Keratinocyte (primary cell): ENCODE measurements around the gene CD37. TPM values are rescaled to one million over a fixed set of nuclear protein-coding genes. Genes with fewer than 3 reads are reported as not detected.

Experiments
- DNase-seq: peaks from one replicate; pipeline ENCODE4 v3.0.0-alpha.2; 2011; ENCODE audit warnings: low read depth, missing footprints, low spot score
- FAIRE-seq: peaks from 2 replicates; lab custom pipeline; 2011; peaks lifted over from hg19 to GRCh38; lab: Jason Lieb, UNC
- H2AFZ ChIP-seq: 2 replicates; pipeline ENCODE4 v1.6.0; 2012; ENCODE audit warnings: low read length, control low read depth, inconsistent platforms; ENCODE audit not compliant: control insufficient read depth
- H3K27ac ChIP-seq: 2 replicates; pipeline ENCODE4 v1.5.1; 2011; ENCODE audit warnings: low read length; ENCODE audit not compliant: control insufficient read depth, insufficient read depth
- H3K27me3 ChIP-seq: 3 replicates; pipeline ENCODE4 v1.6.0; 2011; ENCODE audit warnings: low read length; ENCODE audit not compliant: control insufficient read depth, insufficient read depth; ENCODE audit errors: extremely low read depth
- H3K36me3 ChIP-seq, 2 experiments: 2 replicates in 1 of 2; 3 replicates in 1 of 2; pipeline ENCODE4 v1.5.1; 2011; ENCODE audit warnings: low read length in 2 of 2, mild to moderate bottlenecking in 1 of 2; ENCODE audit not compliant: control insufficient read depth in 2 of 2, insufficient read depth in 2 of 2; ENCODE audit errors: extremely low read depth in 1 of 2
- H3K4me1 ChIP-seq: 3 replicates; pipeline ENCODE4 v1.5.1; 2011; ENCODE audit warnings: low read length; ENCODE audit not compliant: control insufficient read depth, insufficient read depth; ENCODE audit errors: extremely low read depth
- H3K4me2 ChIP-seq: 3 replicates; pipeline ENCODE4 v1.6.0; 2011; ENCODE audit warnings: low read depth, low read length; ENCODE audit not compliant: control insufficient read depth, insufficient read depth; ENCODE audit errors: extremely low read depth
- H3K4me3 ChIP-seq, 3 experiments: fragments of 200-600 bp in 1 of 3; sonication (generic) in 1 of 3; 2 replicates in 2 of 3; 3 replicates in 1 of 3; pipeline ENCODE4 v1.5.1; 2011 to 2016; ENCODE audit warnings: low read length in 3 of 3, mild to moderate bottlenecking in 3 of 3, control low read depth in 2 of 3, inconsistent platforms in 1 of 3, low read depth in 1 of 3, mixed read lengths in 1 of 3, mixed run types in 1 of 3, moderate library complexity in 1 of 3; ENCODE audit not compliant: control insufficient read depth in 2 of 3, insufficient read depth in 2 of 3; ENCODE audit errors: extremely low read depth in 1 of 3
- H3K79me2 ChIP-seq: 2 replicates; pipeline ENCODE4 v1.6.0; 2012; ENCODE audit warnings: low read length; ENCODE audit not compliant: control insufficient read depth, insufficient read depth
- H3K9ac ChIP-seq: 3 replicates; pipeline ENCODE4 v1.6.0; 2011; ENCODE audit warnings: low read length; ENCODE audit not compliant: control insufficient read depth, insufficient read depth; ENCODE audit errors: extremely low read depth
- H3K9me1 ChIP-seq: 3 replicates; pipeline ENCODE4 v1.6.0; 2011; ENCODE audit warnings: low read length; ENCODE audit not compliant: control insufficient read depth, insufficient read depth; ENCODE audit errors: extremely low read depth
- H3K9me3 ChIP-seq: 2 replicates; pipeline ENCODE4 v1.5.1; 2012; ENCODE audit warnings: low read depth, low read length; ENCODE audit not compliant: control insufficient read depth
- H4K20me1 ChIP-seq: 3 replicates; pipeline ENCODE4 v1.6.0; 2011; ENCODE audit warnings: low read length; ENCODE audit not compliant: control insufficient read depth, insufficient read depth; ENCODE audit errors: extremely low read depth
- CTCF ChIP-seq, 3 experiments: IDR thresholded peaks in 1 of 3; conservative IDR thresholded peaks in 1 of 3; optimal IDR thresholded peaks in 1 of 3; 2 replicates in 2 of 3; 3 replicates in 1 of 3; pipeline versions ENCODE3 to v1.5.1; 2011; ENCODE audit warnings: low read length in 3 of 3, mild to moderate bottlenecking in 3 of 3, moderate library complexity in 2 of 3, control low read depth in 1 of 3, inconsistent platforms in 1 of 3; ENCODE audit not compliant: insufficient read depth in 2 of 3; ENCODE audit errors: extremely low read depth in 1 of 3
- EZH2 ChIP-seq: IDR thresholded peaks from one replicate; pipeline ENCODE4 v1.6.1; 2012; ENCODE audit warnings: inconsistent platforms, mild to moderate bottlenecking, low read length, moderate library complexity
- dilution Hi-C: fragments of 300-500 bp; cut with MboI; formaldehyde crosslinking; loops from one replicate; pipeline ENCODE4 v1.7.0; 2020; ENCODE audit warnings: low sequenced_read_pairs; ENCODE audit not compliant: extremely low pct_ligation_motif_present
- polyA plus RNA-seq, 5 experiments: library from polyadenylated mRNA; depleted of rRNA in 3 of 5; stranded (reverse) in 3 of 5; stranded (forward) in 1 of 5; unstranded in 1 of 5; fragments of >200 nt; gene quantifications; 1 replicate in 1 of 5; 2 replicates in 3 of 5; 3 replicates in 1 of 5; pipeline versions ENCODE4 v1.2.1 to v1.2.3, GENCODE V29; 2011 to 2012; ENCODE audit warnings: missing spikeins in 2 of 5, low read depth in 1 of 5, low replicate concordance in 1 of 5

CD37 gene
- polyA plus RNA-seq, 1 donor (not counting 4 experiments of a cell fraction or from before 2014, with no cell fraction given): not detected

- no peaks in the 10 kb centered on the region for H3K9me1 ChIP-seq
- DNase-seq: no peak
- no peak overlapping the region for H3K4me3 ChIP-seq
- dilution Hi-C loops: no loop called here
- no peak overlapping the region for H3K4me2 ChIP-seq
- no peak overlapping the region for H2AFZ ChIP-seq
- H3K27me3 ChIP-seq: peaks cover 16% of the 10 kb centered on the region
- no peaks in the 10 kb centered on the region for H3K79me2 ChIP-seq
- H3K27ac ChIP-seq: no peak overlapping the region
- H3K9ac ChIP-seq: no peak overlapping the region
- H4K20me1 ChIP-seq: no peaks in the 10 kb centered on the region
- no peaks in the 10 kb centered on the region for H3K9me3 ChIP-seq
- H3K36me3 ChIP-seq: peaks cover 0 to 8% of the 10 kb centered on the region in 2 experiments
- H3K4me1 ChIP-seq: peaks cover 3% of the 10 kb centered on the region
- FAIRE-seq: no peak
- no peak for TF ChIP-seq EZH2
- no peak for TF ChIP-seq CTCF (optimal IDR thresholded peaks at IDR 0.05 in 1 of 3, IDR thresholded peaks at IDR 0.05 in 1 of 3, conservative IDR thresholded peaks at IDR 0.05 in 1 of 3; ENCODE audit: extremely low read depth in 1 of 3, insufficient read depth in 2 of 3, low read length in 3 of 3)
Observed at GRCh38 chr19:49340069-49340864, 5.1 kb downstream of the CD37 start.

- Histone ChIP-seq H3K9me3 (no peaks in the 10 kb centered on the region), H3K27ac (no peak overlapping the region), H3K79me2 (no peaks in the 10 kb centered on the region), H2AFZ (no peak overlapping the region), H3K27me3 (peaks cover 16% of the 10 kb centered on the region), H3K9ac (no peak overlapping the region), H4K20me1 (no peaks in the 10 kb centered on the region), H3K9me1 (no peaks in the 10 kb centered on the region), H3K4me1 (peaks cover 3% of the 10 kb centered on the region), H3K4me3 (no peak overlapping the region), H3K4me2 (no peak overlapping the region), H3K36me3 (peaks cover 0 to 8% of the 10 kb centered on the region in 2 experiments)
- dilution Hi-C loops: no loop called here
- DNase-seq (no peak), FAIRE-seq (no peak)
- TF ChIP-seq EZH2 (no peak), CTCF (optimal IDR thresholded peaks at IDR 0.05 in 1 of 3, IDR thresholded peaks at IDR 0.05 in 1 of 3, conservative IDR thresholded peaks at IDR 0.05 in 1 of 3; ENCODE audit: extremely low read depth in 1 of 3, insufficient read depth in 2 of 3, low read length in 3 of 3) (no peak)
Observed at GRCh38 chr19:49340865-49341718, 5.9 kb downstream of the CD37 start.
